Fibroblast of skin of right quadriceps (primary cell): ENCODE data around the gene SPTBN5.

Source experiments
- DNase-seq: peaks from one replicate; pipeline ENCODE4 v3.0.0-alpha.2; 2013

Gene SPTBN5

DNA sequence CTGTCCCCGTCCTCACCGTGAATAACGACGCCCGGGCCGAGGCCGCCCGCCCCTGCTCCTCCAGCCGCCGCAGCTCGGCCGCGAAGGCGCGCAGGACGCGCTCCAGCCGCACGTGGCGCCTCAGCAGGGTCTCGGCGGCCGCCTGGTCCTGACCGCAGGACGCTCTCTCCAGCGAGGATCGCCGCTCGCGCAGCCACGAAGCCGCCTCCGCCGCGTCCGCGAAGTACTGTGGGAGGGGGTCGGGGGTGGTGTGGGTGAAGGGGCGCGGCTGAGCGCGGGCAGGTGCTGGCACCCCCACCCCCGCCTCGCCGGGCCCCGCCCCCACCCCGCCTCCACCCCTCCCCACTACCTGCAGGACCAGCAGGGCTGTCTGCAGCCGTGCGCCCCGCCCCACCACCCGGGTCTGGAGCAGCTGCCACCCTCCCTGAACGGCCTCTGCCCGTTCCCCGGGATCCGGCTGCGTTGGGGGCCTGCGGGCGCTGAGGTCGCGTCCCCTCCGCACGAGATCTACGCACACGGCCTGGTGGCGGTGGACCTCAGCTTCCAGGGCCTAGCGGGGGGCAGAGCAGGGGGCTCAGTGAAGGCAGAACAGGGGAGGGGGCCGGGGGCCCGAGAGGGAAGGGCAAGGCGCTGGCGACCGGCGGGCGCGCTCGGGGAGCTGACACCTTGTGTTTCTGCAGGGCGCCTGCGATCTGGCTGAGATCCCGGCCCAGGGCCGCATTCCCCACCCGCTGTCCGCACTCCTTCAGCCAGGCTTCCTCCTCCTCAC lies 11.7 kb downstream of the SPTBN5 start:
- no peak for DNase-seq

DNA sequence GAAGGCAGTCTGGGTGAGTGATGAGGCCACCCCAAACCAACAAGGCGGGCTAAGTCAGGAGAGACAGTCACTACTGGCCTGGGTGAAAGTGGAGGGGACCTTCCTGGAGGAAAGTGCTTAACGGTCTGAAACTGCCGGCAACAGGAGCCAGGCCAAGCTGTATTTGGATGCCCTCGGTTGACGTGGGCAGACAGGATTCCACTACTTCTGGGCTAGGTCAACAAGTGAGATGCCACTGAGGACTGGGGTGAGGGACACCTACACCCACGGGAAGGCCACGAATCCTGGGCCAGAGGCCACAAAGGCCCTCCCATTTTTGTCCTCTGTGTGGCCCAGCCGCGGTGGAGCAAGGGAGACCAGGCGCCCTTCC lies 12.3 kb downstream of the SPTBN5 start:
- no peak for DNase-seq

- DNase-seq: no peak
Observed at GRCh38 chr15:41881086-41881485, 12.8 kb downstream of the SPTBN5 start.

DNA sequence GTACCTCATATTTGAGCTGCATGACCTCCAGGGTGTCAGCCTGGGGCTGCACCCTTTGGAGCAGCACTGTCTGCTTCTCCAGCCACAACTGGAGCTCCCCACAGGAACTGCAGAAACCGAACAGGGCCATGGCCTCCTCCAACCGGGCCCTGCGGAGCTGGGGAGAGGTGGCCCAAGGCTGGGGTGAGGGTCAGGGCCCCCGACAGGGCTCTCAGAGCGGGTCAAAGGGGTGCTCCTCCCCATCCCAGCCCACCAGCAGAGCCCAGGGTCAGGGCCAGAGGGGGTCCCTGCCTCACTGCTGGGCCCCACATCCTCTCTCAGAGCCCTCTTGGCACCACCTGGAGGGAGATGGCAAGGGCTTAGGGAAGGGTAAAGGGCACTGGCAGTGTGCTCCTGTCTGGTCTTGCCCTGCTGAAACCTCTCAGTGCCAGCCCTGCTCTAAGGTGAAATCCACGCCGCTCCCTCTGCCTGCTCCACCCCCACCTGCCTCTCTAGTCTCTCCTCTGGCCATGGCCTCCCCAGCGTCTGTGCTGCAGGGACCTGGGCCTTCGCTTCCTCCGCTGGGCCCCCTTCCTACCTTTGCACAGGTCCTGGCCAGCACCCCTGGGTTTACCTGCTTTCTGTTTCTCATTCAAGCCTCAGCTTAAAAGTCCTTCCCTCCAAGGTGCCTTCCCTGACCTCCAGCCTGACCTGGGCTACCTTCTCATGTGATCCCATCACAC lies 13.5 kb downstream of the SPTBN5 start:
- DNase-seq: no peak

DNA sequence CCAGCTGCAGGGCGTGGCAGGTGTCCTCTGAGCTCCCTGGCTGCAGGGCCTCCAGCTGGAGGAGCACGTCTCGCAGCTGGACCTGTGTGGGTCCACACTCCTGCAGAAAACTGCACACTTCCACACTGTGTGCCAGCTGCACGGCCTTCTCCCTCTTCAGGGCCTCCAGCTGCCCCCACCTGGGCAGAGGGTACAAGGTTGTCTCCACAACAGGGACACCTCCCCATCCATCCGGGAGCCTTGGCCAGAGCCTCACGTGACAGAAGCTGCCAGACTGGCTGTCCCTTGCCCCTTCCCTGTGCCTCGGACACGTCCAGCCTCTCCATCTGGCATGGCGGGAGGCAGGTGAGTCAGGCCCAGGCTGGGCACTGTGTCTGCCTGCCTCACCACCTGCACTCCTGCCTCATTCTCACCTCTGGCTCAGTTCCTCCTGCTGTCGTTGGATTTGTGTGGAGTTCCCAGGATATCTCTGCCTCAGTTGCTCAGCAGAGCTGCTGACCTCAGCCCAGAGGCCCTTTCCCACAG lies 14.5 kb downstream of the SPTBN5 start:
- DNase-seq: no peak

- DNase-seq: no peak
Observed at GRCh38 chr15:41878355-41878699, 15.5 kb downstream of the SPTBN5 start.

DNA sequence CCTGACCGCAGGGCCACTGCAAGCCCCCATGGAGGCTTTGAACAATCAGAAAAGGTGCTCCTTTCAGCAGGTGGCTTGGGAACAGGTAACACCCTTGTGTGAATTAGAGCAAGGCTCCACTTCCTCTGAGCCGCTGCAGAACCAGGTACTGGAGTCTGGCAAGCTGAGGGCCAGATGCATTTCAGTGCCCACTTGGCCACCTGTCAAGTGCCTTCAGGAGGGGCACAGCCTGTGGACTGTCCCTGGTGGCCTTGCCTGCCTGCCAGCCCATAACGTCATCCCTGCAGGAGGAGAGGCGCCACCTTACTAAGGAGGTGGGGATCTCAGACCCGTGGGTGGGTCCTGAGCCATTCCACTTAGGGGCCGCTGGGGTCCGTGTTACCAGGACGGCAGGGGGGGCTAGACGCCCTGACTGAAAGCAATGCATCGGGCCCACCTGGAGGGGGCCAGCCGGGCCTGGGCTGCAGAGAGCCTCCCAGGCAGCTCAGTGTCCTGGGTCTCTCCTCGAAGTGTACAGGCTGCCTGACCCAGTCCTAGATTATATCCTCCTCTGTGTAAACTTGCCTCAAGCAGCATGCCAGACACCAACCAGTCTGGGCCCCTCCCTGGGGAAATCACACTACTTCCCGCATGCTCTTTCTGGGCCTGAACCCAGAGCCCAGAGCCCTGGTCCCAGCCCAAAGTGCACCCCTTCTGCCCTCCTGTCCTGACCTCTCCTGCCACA lies 16.1 kb downstream of the SPTBN5 start:
- no peak for DNase-seq

- no peak for DNase-seq
Observed at GRCh38 chr15:41876689-41877088, 17.2 kb downstream of the SPTBN5 start.

DNA sequence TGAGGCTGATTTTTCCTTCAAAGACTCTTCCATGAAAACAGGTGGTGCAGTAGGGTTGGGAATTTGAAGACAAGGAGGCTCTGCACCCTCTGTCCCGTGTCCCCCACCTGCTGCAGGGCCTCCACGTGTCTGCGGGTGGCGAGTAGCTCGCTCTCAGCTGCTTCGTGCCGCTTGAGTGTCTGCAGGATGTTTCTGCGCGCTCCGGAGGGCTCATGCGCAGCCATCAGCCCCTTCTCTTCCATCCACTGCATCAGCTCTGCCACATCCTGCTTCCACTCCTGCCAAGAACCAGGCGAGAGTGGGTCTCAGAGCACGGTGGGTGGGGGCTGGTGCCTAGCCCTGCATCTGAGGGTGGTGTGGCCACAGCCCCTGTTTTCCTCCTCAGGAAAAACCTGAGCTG lies 17.8 kb downstream of the SPTBN5 start:
- no peak for DNase-seq

GRCh38 chr15:41874736-41875135 lies 19.1 kb downstream of the SPTBN5 start:
- no peak for DNase-seq

DNA sequence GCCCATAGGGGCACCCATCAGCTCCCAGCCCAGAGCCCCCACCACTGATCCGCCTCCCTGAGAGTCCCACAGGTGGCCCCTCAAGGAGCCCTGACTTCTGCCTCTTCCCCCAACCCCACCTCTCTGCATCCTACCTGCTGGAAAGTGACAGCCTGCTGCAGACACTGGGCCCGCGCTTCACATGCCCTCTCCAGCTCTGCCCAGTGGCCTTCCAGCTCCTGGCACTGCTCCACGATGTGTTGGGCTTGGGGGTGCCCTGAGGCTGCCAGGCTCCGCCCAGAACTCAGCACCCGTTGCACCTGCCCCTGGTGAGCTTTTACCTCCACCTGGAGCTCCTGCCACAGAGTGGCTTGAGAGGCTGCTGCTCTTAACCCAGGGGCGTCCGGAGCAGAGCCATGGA lies 20.1 kb downstream of the SPTBN5 start:
- no peak for DNase-seq

GRCh38 chr15:41872166-41872747 lies 21.6 kb downstream of the SPTBN5 start:
- DNase-seq: no peak

DNA sequence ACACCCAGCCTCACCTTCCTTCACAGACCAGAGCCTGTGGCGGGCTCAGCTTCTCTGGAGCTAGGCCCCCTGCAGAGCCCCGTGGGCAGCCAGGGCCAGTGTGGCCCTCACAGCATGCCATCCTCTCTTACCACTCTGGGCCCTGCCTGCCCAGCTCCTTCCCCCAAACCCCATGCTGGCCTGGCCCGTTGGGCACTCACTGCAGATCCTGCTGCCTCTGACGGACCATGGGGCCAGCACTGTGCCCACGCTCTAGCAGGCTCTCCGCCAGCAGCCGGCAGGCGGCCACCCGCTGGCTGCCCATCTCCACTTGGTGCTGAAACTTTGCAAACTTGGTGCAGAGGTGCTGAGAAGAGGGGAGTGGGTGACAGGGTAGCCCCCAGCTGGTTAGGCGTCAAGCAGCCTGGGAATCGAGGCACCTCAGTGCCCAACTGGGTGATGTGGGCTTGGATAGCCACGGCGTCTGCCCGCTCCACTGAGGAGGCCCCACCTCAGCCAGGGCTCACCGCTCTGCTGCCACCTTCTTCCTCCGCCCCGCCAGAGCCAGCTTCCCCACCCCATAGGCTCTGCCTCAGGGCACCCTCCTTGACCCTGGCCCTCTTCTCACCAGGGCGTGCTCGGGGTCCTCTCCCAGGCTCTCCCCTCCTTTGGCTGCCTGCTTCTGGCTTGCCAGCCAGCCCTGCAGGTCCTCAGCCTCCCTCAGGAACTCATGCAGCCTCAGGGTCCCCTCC lies 22.5 kb downstream of the SPTBN5 start:
- DNase-seq: no peak

DNA sequence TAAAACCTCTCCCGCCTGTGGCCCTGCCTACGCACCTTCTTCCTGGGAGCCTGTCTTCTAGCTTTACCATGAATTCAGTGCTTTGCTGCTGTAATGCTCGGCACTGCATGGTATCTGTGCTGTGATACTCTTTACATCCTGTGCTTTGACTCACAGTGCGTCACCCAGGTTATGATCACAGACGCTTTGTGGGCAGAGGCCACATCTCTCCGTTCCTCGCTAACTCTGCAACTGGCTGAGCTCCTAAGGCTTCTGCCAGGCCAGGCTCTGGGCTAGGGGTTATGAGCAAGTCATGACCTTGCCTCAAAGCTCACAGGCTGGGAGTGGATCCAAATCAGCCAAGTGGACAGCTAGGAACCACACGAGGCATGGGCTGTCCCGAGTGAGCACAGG lies 23.2 kb downstream of the SPTBN5 start:
- peak; percentile 56 for DNase-seq

- no peak for DNase-seq
Observed at GRCh38 chr15:41869770-41870688, 23.8 kb downstream of the SPTBN5 start.

- no peak for DNase-seq
Observed at GRCh38 chr15:41868321-41868720, 25.5 kb downstream of the SPTBN5 start.

GRCh38 chr15:41866872-41867579 lies 26.8 kb downstream of the SPTBN5 start:
- no peak for DNase-seq

DNA sequence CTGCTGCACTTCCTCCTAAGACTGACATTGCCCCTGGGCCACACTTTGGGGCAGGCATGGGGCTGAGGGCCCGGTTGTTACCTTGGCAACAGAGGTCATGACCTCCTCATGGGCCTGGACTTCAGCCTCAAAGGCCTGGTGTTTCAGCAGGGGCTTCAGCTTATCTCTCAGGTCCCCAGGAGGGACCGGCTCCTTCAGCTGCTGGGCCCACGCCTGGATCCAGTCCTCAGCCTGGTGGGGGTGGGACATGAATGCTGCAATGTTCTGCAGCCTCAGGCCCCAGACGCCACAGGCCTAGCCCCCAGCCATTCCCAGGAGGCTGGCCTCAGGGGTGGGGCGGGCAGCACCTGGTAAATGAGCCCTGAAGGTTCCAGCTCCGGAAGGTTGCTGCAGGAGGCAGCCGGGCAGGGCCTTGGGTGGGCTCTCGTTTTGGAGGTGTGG lies 27.6 kb downstream of the SPTBN5 start:
- no peak for DNase-seq

DNA sequence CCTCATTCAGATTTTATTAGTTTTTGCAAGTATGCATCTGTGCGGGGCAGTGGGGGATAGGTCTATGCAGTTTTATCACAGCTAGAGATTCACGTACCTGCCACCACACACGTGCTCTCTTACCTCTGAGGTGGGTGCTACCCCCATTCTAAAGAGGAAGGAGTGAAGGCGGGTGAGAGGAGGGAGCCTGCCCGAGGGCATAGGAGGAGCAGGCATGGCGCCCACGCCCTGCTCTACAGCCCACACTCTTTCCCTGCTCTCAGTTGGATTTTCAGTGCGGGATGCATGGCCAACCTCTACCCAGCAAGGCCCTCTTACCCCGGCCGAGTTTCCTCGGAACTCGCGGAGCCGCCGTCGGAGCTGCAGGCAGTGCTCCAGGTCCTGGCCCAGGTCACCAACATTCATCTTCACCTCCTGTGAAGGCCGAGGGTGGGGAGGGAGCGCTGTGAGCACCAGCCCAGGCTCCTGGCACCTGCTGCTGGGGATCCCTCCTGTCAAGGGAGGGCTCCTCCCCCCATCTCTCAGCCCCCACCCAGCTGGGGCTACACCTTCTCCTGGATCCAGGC lies 28.3 kb downstream of the SPTBN5 start:
- no peak for DNase-seq

DNA sequence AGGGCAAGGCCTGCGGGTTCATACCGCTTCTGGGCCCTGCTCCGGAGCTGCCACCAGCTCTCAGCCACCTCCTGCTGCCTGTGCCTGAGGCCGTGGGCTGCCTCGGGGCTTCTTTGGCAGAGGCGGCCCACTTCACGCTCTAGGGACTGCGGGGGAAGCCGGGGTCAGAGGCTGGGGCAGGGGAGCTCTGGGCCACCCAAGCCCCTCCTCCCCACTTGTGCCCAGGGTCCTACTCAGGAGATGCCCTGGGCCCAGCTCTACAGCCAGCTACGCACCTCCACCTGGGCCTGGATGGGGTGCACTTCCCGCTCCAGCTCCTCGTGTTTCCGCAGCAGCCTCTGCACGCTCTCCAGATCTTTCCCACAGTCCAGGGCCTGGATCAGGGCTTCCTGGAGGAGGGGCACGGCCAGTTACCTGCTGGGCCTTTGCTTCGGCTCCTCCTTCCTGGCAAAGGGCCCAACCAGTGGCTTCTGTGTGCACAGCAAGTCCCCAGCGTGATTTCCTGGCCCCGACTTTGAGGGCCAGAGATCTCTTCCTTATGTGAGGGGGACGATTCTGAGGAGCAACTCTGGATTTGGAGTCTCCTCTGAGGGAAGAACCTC lies 31.2 kb downstream of the SPTBN5 start:
- no peak for DNase-seq
